Measurements from ENCODE around the gene SEC14L3.
"Not testable (repeated sequence)": the region's sequence is repeated elsewhere in the genome, so short reads cannot be mapped to it uniquely, and the experiment has no call there.

SEC14L3 gene

DNA sequence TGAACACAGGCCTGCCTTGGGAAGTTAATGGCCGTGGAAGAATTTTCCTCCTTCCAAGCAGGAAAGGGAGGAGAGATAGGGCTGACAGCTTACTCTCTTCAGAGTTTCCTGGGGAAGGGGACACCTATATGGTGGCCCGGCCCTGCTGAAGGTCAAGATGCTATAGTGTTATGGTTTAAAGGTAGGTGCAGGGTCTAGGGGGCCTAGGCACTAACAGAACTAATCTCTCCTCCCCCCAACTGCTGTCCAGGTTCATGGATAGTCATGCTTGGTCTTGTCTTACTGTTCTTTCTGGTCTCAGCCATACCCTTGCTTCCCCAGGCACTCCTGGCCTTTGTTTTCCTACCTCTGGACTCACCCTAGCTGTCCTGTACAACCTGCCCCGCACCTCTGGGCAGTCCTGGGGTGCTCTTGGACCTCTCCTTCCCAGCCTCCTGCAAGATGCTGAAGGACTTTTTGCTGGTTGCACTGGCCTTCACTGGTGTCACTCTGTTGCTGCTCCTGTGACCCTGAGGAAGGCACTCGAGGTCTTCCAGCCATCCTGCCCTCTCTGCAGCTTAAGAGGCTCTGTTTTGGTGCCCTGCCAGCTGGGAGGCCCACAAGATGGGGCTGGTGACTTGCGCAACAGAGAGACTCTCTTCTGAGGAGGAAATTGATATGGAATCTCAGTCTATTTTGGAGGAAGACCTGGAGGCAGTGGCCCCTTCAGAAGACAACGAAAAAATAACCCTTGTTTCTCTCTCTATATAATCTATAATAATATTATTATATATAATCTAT, 17.9 kb downstream of the SEC14L3 start:
- in situ Hi-C loops (cut with MboI; ENCODE audit: low sequenced_read_pairs, unreplicated experiment): no loop called here
- no peak for DNase-seq (ENCODE audit: low spot score)
- TF ChIP-seq CTCF (IDR thresholded peaks at IDR 0.05; ENCODE audit: borderline replicate concordance, control extremely low read depth, extremely low read depth, insufficient read depth, missing control alignments): no peak

- in situ Hi-C loops (cut with MboI; ENCODE audit: low sequenced_read_pairs, unreplicated experiment): no loop called here
- no peak for TF ChIP-seq CTCF (IDR thresholded peaks at IDR 0.05; ENCODE audit: borderline replicate concordance, control extremely low read depth, extremely low read depth, insufficient read depth, missing control alignments)
- no peak for DNase-seq (ENCODE audit: low spot score)
These were observed 19.0 kb downstream of the SEC14L3 start for GRCh38 chr22:30452861-30453260.

- in situ Hi-C loops (cut with MboI; ENCODE audit: low sequenced_read_pairs, unreplicated experiment): not testable (repeated sequence)
These were observed 20.3 kb downstream of the SEC14L3 start for GRCh38 chr22:30451488-30451887.

DNA sequence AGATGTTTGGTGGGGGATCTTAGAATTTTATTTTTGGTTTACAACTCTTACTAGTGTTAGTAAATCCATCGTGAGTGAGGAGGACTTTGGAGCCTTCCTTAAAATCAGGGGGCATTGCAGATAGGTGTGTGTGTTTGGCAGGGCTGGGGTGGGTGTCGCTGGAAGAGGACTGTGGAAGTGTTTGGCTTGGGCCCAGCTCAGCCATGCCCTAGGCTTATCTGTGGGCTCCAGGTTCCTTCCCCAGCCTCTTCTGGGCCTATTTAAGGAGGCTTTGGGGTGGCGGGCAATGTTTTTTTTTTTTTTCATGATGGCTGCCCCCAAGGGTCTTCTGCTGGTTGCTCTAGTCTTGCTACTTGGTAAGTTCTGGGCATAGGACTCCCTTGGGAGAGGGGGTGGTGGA, 24.2 kb downstream of the SEC14L3 start:
- no peak for DNase-seq (ENCODE audit: low spot score)
- TF ChIP-seq CTCF (IDR thresholded peaks at IDR 0.05; ENCODE audit: borderline replicate concordance, control extremely low read depth, extremely low read depth, insufficient read depth, missing control alignments): no peak
- in situ Hi-C loops (cut with MboI; ENCODE audit: low sequenced_read_pairs, unreplicated experiment): no loop called here

More at GRCh38 chr22:30451488-30451887, 20.3 kb downstream of the SEC14L3 start:
- not testable (repeated sequence) for DNase-seq (ENCODE audit: low spot score)

DNA sequence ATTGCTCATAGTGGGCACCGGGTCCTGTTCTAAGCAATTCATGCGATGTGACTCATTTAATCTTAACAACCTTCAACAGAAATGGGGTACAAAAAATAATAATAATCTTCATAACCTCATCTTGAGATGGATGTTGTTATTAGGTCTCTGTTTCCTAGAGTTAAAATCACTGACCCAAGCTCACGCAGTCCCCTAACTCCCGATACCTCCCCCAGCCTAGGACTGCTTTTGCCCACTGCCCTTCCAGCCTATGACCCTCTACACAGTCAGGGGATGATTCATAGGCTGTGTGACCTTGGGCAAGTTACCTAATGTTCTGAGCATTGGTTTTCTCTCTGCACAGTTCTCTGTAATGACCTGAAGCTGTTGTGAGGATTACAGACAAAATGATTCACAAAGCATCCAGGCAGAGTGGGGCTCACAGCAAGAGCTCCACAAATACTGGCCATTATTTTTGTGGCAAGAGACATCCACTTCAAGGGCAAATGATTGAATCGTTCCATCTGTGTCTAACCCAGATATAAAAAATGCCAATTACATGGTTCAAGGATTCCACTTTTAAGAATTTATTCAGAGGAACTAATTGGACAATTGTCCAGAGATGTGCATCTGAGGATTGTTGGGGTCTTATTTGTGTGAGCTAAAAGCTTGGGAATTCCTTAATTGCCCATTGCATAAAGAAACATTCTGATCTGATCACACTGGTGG, 26.2 kb downstream of the SEC14L3 start:
- no peak for DNase-seq (ENCODE audit: low spot score)
- no peak for TF ChIP-seq CTCF (IDR thresholded peaks at IDR 0.05; ENCODE audit: borderline replicate concordance, control extremely low read depth, extremely low read depth, insufficient read depth, missing control alignments)
- in situ Hi-C loops (cut with MboI; ENCODE audit: low sequenced_read_pairs, unreplicated experiment): no loop called here

- peak; percentile 69 for TF ChIP-seq CTCF (IDR thresholded peaks at IDR 0.05; ENCODE audit: borderline replicate concordance, control extremely low read depth, extremely low read depth, insufficient read depth, missing control alignments)
- in situ Hi-C loops (cut with MboI; ENCODE audit: low sequenced_read_pairs, unreplicated experiment): no loop called here
- DNase-seq (ENCODE audit: low spot score): peak; percentile 87
These were observed 27.0 kb downstream of the SEC14L3 start for GRCh38 chr22:30444632-30445437.
